Panc1 (cell line): ENCODE measurements around the gene GOLGA8M. TPM values are rescaled to one million over a fixed set of nuclear protein-coding genes. Genes with fewer than 3 reads are reported as not detected.
"Not testable (repeated sequence)": the region's sequence is repeated elsewhere in the genome, so short reads cannot be mapped to it uniquely, and the experiment has no call there.

Experiments
- ATAC-seq: fragments of 200-7000 bp; cut with Tn5 transposase; 2 replicates; pipeline ENCODE4 v1.9.1; 2020; ENCODE audit warnings: mild to moderate bottlenecking, moderate library complexity
- BruUV-seq: library from RNA; stranded (reverse); fragments of 400-500 nt; replicated peaks from 2 replicates; lab custom pipeline; 2021; lab: Mats Ljungman, UMichigan
- CTCF ChIA-PET: fragments of 300-600 bp; sonication (Branson Sonifier 250); formaldehyde crosslinking; loops from one replicate; lab custom pipeline; 2022; ENCODE audit warnings: antibody characterized with exemption; lab: Charles Lee
- POLR2A ChIA-PET: fragments of 300-600 bp; sonication (Branson Sonifier 250); formaldehyde crosslinking; loops from one replicate; lab custom pipeline; 2022; ENCODE audit warnings: antibody characterized with exemption; lab: Charles Lee
- DNase-seq: peaks from one replicate; pipeline ENCODE4 v3.0.0-alpha.2; 2010; ENCODE audit warnings: low read depth, low spot score
- H3K27ac ChIP-seq: 2 replicates; pipeline ENCODE4 v1.5.1; 2011; ENCODE audit warnings: mild to moderate bottlenecking, low read length, inconsistent platforms
- H3K27me3 ChIP-seq: fragments of 200-500 bp; sonication (Bioruptor generic); 2 replicates; pipeline ENCODE4 v1.6.0; 2014; ENCODE audit warnings: low read length, inconsistent platforms; ENCODE audit not compliant: control insufficient read depth, insufficient read depth
- H3K36me3 ChIP-seq: fragments of 200-500 bp; sonication (Bioruptor generic); 2 replicates; pipeline ENCODE4 v1.5.1; 2014; ENCODE audit warnings: inconsistent platforms, mild to moderate bottlenecking, low read length, moderate library complexity; ENCODE audit not compliant: control insufficient read depth, insufficient read depth
- H3K4me1 ChIP-seq: 2 replicates; pipeline ENCODE4 v1.5.1; 2011; ENCODE audit warnings: inconsistent platforms, mild to moderate bottlenecking, low read length, moderate library complexity; ENCODE audit not compliant: control insufficient read depth, insufficient read depth
- H3K4me3 ChIP-seq, 2 experiments: 2 replicates each; pipeline ENCODE4 v1.5.1; 2011 to 2012; ENCODE audit warnings: low read depth in 2 of 2, low read length in 2 of 2, mild to moderate bottlenecking in 2 of 2, inconsistent platforms in 1 of 2, moderate library complexity in 1 of 2
- H3K9me3 ChIP-seq: fragments of 200-500 bp; sonication (Bioruptor generic); 2 replicates; pipeline ENCODE4 v1.5.1; 2014; ENCODE audit warnings: low read depth, mild to moderate bottlenecking, inconsistent platforms, low read length, moderate library complexity; ENCODE audit not compliant: control insufficient read depth, insufficient read depth
- in situ Hi-C: cut with HindIII; loops from 2 replicates; pipeline ENCODE4 v1.10.0; 2016; ENCODE audit warnings: low sequenced_read_pairs, low pct_unique_long_range_greater_than_20kb
- intact Hi-C: fragments of 100-400 bp; cut with micrococcal nuclease; formaldehyde crosslinking; loops from one replicate; pipeline ENCODE4 v1.10.0; 2022; ENCODE audit not compliant: unreplicated experiment
- total RNA-seq: library from RNA; stranded (reverse); gene quantifications from one replicate; pipeline ENCODE4 v1.2.1, GENCODE V29; 2021; ENCODE audit not compliant: unreplicated experiment

GOLGA8M gene
- total RNA-seq, 1 experiment from 2014 or later: 0.87 TPM

- CTCF ChIA-PET: not testable (repeated sequence)
Observed at GRCh38 chr15:28666402-28666801, 45.8 kb downstream of the GOLGA8M start.

GRCh38 chr15:28664575-28664974, 47.6 kb downstream of the GOLGA8M start:
- in situ Hi-C loops, H3K4me3 ChIP-seq, H3K4me1 ChIP-seq, intact Hi-C loops, H3K9me3 ChIP-seq, BruUV-seq, CTCF ChIA-PET, DNase-seq, POLR2A ChIA-PET, H3K27ac ChIP-seq, H3K27me3 ChIP-seq, H3K36me3 ChIP-seq, ATAC-seq: not testable (repeated sequence)

More at GRCh38 chr15:28666402-28666801, 45.8 kb downstream of the GOLGA8M start:
- H3K27ac ChIP-seq, H3K4me3 ChIP-seq, DNase-seq, H3K27me3 ChIP-seq, intact Hi-C loops, H3K9me3 ChIP-seq, in situ Hi-C loops, BruUV-seq, H3K36me3 ChIP-seq, ATAC-seq, H3K4me1 ChIP-seq, POLR2A ChIA-PET: not testable (repeated sequence)

- H3K27ac ChIP-seq, H3K27me3 ChIP-seq, POLR2A ChIA-PET, H3K36me3 ChIP-seq, intact Hi-C loops, BruUV-seq, H3K9me3 ChIP-seq, CTCF ChIA-PET, H3K4me3 ChIP-seq, DNase-seq, in situ Hi-C loops, H3K4me1 ChIP-seq: not testable (repeated sequence)
- peak; percentile 63 for ATAC-seq
Observed at GRCh38 chr15:28663717-28664116, 48.5 kb downstream of the GOLGA8M start.

GRCh38 chr15:28660750-28661149, 51.5 kb downstream of the GOLGA8M start:
- CTCF ChIA-PET, in situ Hi-C loops, BruUV-seq, H3K27me3 ChIP-seq, H3K4me1 ChIP-seq, H3K27ac ChIP-seq, H3K4me3 ChIP-seq, intact Hi-C loops, DNase-seq, POLR2A ChIA-PET, H3K36me3 ChIP-seq, ATAC-seq, H3K9me3 ChIP-seq: not testable (repeated sequence)

- ATAC-seq, H3K27ac ChIP-seq, POLR2A ChIA-PET, intact Hi-C loops, H3K4me1 ChIP-seq, H3K9me3 ChIP-seq, CTCF ChIA-PET, H3K36me3 ChIP-seq, in situ Hi-C loops, H3K27me3 ChIP-seq, DNase-seq, H3K4me3 ChIP-seq: not testable (repeated sequence)
- TSS peak; percentile 66 for BruUV-seq
Observed at GRCh38 chr15:28656018-28656360, 56.2 kb downstream of the GOLGA8M start.

GRCh38 chr15:28655329-28656017, 56.7 kb downstream of the GOLGA8M start:
- DNase-seq, ATAC-seq, intact Hi-C loops, H3K27me3 ChIP-seq, H3K4me3 ChIP-seq, BruUV-seq, CTCF ChIA-PET, POLR2A ChIA-PET, H3K4me1 ChIP-seq, H3K9me3 ChIP-seq, H3K36me3 ChIP-seq, in situ Hi-C loops, H3K27ac ChIP-seq: not testable (repeated sequence)

GRCh38 chr15:28654194-28654593, 58.0 kb downstream of the GOLGA8M start:
- CTCF ChIA-PET, H3K36me3 ChIP-seq, BruUV-seq, intact Hi-C loops, DNase-seq, in situ Hi-C loops, H3K4me1 ChIP-seq, H3K27me3 ChIP-seq, ATAC-seq, H3K4me3 ChIP-seq, H3K27ac ChIP-seq, H3K9me3 ChIP-seq, POLR2A ChIA-PET: not testable (repeated sequence)
